Left ventricle myocardium inferior (tissue), 1 donor: Measurements from ENCODE around the gene RBM14. TPM values are rescaled to one million over a fixed set of nuclear protein-coding genes. Genes with fewer than 3 reads are reported as not detected.
A peak's percentile ranks its signal among the peaks of the same experiment; 100 is the strongest.

Source experiments
- DNase-seq: peaks from one replicate; pipeline ENCODE4 v3.0.0-alpha.2; 2020
- H3K27ac ChIP-seq: fragments of 200-600 bp; replicated peaks from 2 replicates; pipeline ENCODE4 v1.8.0; 2021
- H3K27me3 ChIP-seq: fragments of 200-600 bp; 2 replicates; pipeline ENCODE4 v1.8.0; 2021; ENCODE audit warnings: low read depth
- H3K36me3 ChIP-seq: fragments of 200-600 bp; 2 replicates; pipeline ENCODE4 v1.8.0; 2021
- H3K4me1 ChIP-seq: fragments of 200-600 bp; 2 replicates; pipeline ENCODE4 v1.8.0; 2021
- H3K4me3 ChIP-seq: fragments of 200-600 bp; 2 replicates; pipeline ENCODE4 v1.8.0; 2021; ENCODE audit warnings: mild to moderate bottlenecking, moderate library complexity
- H3K9me3 ChIP-seq: fragments of 200-600 bp; replicated peaks from 2 replicates; pipeline ENCODE4 v1.8.0; 2021
- CTCF ChIP-seq: fragments of 200-600 bp; IDR thresholded peaks from 2 replicates; pipeline ENCODE4 v1.8.0; 2021; ENCODE audit warnings: antibody characterized with exemption, mild to moderate bottlenecking, borderline replicate concordance
- intact Hi-C: fragments of 100-400 bp; cut with micrococcal nuclease; formaldehyde crosslinking; loops from one replicate; pipeline ENCODE4 v1.11.0; 2022
- total RNA-seq: library from RNA; stranded (reverse); fragmentation: NEBNext Ultra II Directional; extraction: Animal tissue kit (Norgen Biotek cat#: 25700); gene quantifications from one replicate; pipeline ENCODE4 v1.2.1, GENCODE V29; 2021
- donor health status: DM: no; HTN: yes; CAD: no; lungs with severe emphysema.

The RBM14 gene
- total RNA-seq, 1 donor from 2014 or later, result 37.9 TPM

GRCh38 chr11:66593650-66594049 is 22.8 kb upstream of the RBM14 start:
- Histone ChIP-seq H3K4me3 (peak overlapping the region; percentile 72), H3K4me1 (peaks cover 39% of the 10 kb centered on the region), H3K27me3 (no peaks in the 10 kb centered on the region), H3K27ac (peak overlapping the region; percentile 83), H3K36me3 (no peaks in the 10 kb centered on the region), H3K9me3 (no peaks in the 10 kb centered on the region)
- DNase-seq, result no peak
- intact Hi-C loops, result no loop called here
- no peak for TF ChIP-seq CTCF

GRCh38 chr11:66595245-66595904 is 21.1 kb upstream of the RBM14 start:
- no peak for TF ChIP-seq CTCF
- peak overlapping the region; percentile 67 for H3K27ac ChIP-seq

DNA sequence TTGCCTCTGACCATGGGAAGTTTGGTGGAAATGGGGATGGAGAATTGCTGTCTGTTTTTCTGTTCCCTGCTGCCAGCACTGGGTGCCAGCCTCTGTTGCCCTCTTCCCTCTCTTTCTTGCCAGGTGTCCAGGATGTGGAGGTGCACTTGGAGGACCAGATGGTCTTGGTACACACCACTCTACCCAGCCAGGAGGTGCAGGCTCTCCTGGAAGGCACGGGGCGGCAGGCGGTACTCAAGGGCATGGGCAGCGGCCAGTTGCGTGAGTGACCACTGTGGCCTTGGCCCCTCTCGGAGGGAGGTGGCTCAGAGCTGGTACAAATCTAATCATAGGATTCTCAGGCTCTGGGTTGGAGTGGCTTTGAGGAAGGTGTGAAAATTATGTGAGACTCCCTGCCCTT is 17.4 kb upstream of the RBM14 start:
- Histone ChIP-seq H3K9me3 (no peaks in the 10 kb centered on the region), H3K4me3 (no peak overlapping the region), H3K36me3 (peaks cover 28% of the 10 kb centered on the region), H3K27me3 (no peaks in the 10 kb centered on the region), H3K4me1 (peaks cover 55% of the 10 kb centered on the region), H3K27ac (no peak overlapping the region)
- intact Hi-C loops, result no loop called here
- DNase-seq, result no peak
- TF ChIP-seq CTCF, result no peak

More at GRCh38 chr11:66595245-66595904, 21.1 kb upstream of the RBM14 start:
- peak overlapping the region; percentile 5 for H3K4me3 ChIP-seq
- DNase-seq, result peak; percentile 62
- no peaks in the 10 kb centered on the region for H3K9me3 ChIP-seq
- intact Hi-C loops, result no loop called here
- H3K4me1 ChIP-seq, result peaks cover 45% of the 10 kb centered on the region
- H3K27me3 ChIP-seq, result no peaks in the 10 kb centered on the region
- H3K36me3 ChIP-seq, result peaks cover 16% of the 10 kb centered on the region

DNA sequence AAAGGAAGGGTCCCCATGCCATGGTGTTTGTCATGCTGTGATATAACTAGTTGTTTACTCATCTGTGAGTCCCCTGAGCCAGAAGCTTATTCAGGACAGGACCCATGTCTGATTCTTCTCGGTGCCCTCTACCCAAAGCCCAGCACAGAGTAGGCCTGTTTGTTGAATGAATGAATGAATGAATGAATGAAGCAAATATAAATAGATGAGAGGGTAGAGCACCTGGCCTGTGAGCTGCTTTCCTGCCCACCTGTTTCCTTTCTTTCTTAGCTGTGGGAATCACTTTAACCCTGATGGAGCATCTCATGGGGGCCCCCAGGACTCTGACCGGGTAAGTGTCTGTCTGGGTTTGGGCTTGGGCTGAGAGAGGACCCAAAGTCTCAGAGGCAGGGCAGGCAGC is 16.2 kb upstream of the RBM14 start:
- intact Hi-C loops, result no loop called here
- TF ChIP-seq CTCF, result no peak
- H3K36me3 ChIP-seq, result peaks cover 37% of the 10 kb centered on the region
- peaks cover 43% of the 10 kb centered on the region for H3K4me1 ChIP-seq
- H3K4me3 ChIP-seq, result no peak overlapping the region
- DNase-seq, result no peak
- no peaks in the 10 kb centered on the region for H3K9me3 ChIP-seq
- no peaks in the 10 kb centered on the region for H3K27me3 ChIP-seq
- H3K27ac ChIP-seq, result peak overlapping the region; percentile 34

DNA sequence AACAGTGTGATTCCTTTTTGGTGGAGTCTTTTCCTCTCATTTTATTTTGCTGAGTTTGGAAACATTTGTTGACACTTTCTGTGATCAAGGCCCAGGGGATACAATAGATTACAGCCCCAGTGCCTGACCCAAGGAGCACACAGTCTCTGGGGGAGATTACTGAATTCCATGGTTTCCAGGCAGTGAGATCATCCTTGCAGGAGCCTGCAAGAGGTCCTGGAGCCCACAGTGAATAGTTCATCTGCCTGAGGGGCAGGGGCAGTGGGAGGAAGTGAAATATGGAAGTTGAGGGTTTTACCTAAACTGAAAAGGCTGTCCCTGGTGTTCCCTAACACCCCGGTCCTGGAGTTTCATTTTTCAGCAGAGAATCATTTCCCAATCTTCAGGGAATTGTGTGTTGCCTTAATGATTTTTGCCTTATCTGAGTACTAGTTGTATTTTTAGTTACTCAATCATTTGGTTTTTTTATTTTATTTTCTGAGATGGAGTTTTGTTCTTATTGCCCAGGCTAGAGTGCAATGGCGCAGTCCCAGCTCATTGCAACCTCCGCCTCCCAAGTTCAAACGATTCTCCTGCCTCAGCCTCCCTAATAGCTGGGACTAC is 15.7 kb upstream of the RBM14 start:
- H3K27ac ChIP-seq, result peak overlapping the region; percentile 34
- H3K4me3 ChIP-seq, result no peak overlapping the region
- intact Hi-C loops, result no loop called here
- no peaks in the 10 kb centered on the region for H3K27me3 ChIP-seq
- no peak for DNase-seq
- peaks cover 38% of the 10 kb centered on the region for H3K4me1 ChIP-seq
- H3K9me3 ChIP-seq, result no peaks in the 10 kb centered on the region
- no peak for TF ChIP-seq CTCF
- H3K36me3 ChIP-seq, result peaks cover 42% of the 10 kb centered on the region
